ENCODE data around the gene GID8.

- TF ChIP-seq CTCF (IDR thresholded peaks at IDR 0.05; ENCODE audit: low read depth, low read length, missing input control): no peak
- no peak for TF ChIP-seq ZBTB33 (IDR thresholded peaks at IDR 0.05)
- no peak for TF ChIP-seq REST (IDR thresholded peaks at IDR 0.05)
- no peak for TF ChIP-seq HNF4A (conservative IDR thresholded peaks at IDR 0.05)
- no peak for TF ChIP-seq MAX (IDR thresholded peaks at IDR 0.05)
- no peak for TF ChIP-seq GABPA (IDR thresholded peaks at IDR 0.05 in 1 of 2, conservative IDR thresholded peaks at IDR 0.05 in 1 of 2)
- TF ChIP-seq RAD21 (IDR thresholded peaks at IDR 0.05): no peak
- TF ChIP-seq TAF1 (conservative IDR thresholded peaks at IDR 0.05): no peak
Measured at GRCh38 chr20:62941792-62942191, 3.8 kb downstream of the GID8 start.

Data from liver (tissue), 3 donors.